CD4-positive, alpha-beta T cell treated with Interleukin-4 for 1 hour (primary cell): ENCODE measurements around the gene NBEAL2.
A peak's percentile ranks its signal among the peaks of the same experiment; 100 is the strongest.
"Not testable (repeated sequence)": the region's sequence is repeated elsewhere in the genome, so short reads cannot be mapped to it uniquely, and the experiment has no call there.

Experiments
- DNase-seq, 2 donors: peaks; one replicate each; pipeline ENCODE4 v3.0.0-alpha.2; 2020 to 2022

Gene NBEAL2

DNA sequence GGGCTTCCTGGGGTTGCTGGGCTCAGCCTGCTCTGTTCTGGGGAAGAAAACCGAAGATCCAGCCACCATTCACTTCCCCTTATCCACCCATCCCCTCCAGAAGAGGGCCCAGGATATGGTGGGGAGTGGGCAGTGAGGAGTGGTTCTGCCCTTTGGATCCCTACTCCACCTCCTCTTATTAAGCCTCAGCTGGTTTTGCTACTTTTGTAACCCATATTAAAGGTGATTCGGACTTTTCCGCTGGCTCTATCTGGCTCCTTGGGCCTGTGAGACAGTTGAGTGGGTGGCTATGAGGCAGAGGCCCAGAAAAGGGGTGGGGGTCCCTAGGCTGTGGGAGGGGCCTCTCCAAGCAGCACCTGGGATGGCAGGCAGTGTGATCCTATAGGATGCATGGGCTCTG is 33.8 kb downstream of the NBEAL2 start:
- no peak for DNase-seq

DNA sequence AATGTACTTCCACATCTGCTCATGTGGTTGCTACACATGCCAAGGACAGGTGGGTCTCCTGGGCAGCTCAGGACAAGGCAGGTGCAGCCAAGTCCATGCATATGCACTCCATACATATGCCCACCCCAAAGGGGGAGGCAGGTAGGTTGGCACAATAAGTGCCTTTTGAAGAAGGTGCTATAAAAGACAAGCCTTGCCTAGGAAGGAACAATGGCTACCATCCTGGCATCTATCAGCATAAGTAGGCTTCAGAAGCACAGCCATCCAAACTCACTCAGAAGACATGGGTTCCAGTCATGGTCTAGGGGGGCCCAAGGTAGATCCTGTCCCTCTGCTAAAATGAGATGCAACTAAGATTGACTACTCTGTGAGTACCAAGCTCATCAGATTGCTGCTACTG is 34.6 kb downstream of the NBEAL2 start:
- DNase-seq = no peak

GRCh38 chr3:47015151-47015550 is 35.7 kb downstream of the NBEAL2 start:
- no peak for DNase-seq

DNA sequence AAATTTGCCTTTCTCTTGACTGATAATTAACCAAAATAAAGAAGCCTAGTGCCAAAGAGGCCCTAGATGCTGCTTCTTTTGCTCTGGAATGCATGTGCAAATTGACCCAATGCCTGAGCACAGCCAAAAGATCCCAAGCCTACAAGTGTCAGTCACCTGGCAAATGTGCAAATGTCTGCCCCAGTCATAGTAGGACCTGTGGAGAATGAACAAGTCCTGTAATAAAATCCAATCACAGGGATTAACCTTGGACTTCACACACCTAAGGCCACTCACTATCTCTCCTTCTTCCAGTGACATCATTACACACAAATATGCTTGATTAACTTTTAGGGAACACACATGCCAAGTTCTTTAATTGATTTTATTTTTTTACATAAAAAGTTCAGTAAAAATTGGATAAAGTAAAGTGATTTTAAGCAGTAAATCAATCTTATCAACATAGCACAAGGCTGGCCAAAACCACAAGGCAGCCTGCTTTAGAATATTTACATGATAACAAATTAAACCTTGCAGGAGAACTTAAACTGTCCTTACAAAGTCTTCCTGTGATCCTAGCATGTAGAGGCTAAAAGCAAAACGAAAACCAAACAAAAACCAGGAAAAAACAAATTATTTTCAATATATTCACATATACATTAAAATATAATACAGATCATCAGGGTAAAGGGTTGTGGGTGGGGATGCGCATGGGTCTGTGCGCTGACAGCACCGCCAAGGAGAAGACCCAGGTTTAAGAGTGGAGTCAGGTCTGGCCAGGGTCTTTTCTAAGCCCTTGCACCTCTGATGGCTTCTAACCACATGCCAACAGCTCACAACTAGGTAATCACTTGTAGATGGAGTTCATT is 36.8 kb downstream of the NBEAL2 start:
- no peak for DNase-seq

GRCh38 chr3:47016934-47017435 is 37.5 kb downstream of the NBEAL2 start:
- DNase-seq = peak in 1 of 2 donors; percentile 34

GRCh38 chr3:47017504-47018268 is 38.2 kb downstream of the NBEAL2 start:
- no peak for DNase-seq

DNA sequence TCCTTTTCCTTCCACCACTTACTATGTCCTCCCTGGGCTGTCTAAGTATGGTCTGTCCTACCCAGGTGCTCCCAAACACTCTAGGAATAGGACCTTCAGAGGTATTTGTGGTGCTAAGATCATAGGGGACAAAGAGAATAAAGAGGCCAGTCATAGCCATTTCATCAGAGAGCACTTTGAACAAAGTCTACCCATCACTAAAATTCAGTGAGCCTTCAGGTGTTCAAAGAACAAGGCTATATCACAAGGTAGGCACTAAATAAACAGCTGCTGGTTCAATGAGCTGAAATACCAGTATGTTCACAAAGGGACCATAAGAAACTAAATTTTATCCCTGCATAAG is 38.8 kb downstream of the NBEAL2 start:
- no peak for DNase-seq

GRCh38 chr3:47019201-47019600 is 39.7 kb downstream of the NBEAL2 start:
- no peak for DNase-seq

DNA sequence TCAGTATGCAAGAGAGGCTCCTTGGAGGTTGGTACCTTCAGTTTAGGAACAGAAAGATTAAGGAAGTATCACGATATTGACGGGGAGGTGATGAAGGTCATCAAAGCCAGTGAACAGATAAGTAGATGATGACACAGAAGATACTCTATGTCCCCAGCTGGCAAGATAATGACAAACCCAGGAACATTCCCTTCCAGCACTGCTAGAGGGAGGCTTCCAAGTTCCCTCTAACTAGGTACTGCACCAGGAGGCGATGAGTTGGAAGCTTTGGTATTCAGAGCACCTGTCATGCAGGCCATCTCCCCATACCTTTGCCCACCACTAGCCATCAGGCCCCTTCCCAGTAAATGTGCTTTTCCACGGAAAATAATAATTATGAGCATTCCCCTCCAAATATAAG is 40.8 kb downstream of the NBEAL2 start:
- DNase-seq = no peak

- no peak for DNase-seq
Observed at GRCh38 chr3:47022641-47023071, 43.2 kb downstream of the NBEAL2 start.

- no peak for DNase-seq
Observed at GRCh38 chr3:47024932-47025331, 45.5 kb downstream of the NBEAL2 start.

GRCh38 chr3:47026432-47026831 is 47.0 kb downstream of the NBEAL2 start:
- not testable (repeated sequence) for DNase-seq

DNA sequence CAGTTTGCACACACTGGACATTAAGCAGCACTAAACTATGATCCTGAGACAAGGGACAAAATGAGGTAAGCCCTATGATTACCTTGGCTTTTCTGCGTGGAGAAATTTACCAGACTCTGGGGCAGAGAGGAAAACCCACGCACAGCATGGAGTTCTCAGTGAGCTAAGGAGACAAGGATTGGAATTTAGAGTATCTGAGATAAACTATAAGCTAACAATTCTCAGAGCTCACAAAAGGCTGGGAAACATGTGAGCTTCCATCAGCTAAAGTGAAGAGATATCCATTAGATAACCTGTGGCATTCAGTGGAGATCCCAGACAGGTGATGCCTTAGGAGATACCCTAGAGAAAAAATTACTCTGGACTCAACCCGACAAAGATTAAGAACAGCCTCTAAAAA is 48.7 kb downstream of the NBEAL2 start:
- no peak for DNase-seq

- no peak for DNase-seq
Observed at GRCh38 chr3:47028667-47029066, 49.2 kb downstream of the NBEAL2 start.

DNA sequence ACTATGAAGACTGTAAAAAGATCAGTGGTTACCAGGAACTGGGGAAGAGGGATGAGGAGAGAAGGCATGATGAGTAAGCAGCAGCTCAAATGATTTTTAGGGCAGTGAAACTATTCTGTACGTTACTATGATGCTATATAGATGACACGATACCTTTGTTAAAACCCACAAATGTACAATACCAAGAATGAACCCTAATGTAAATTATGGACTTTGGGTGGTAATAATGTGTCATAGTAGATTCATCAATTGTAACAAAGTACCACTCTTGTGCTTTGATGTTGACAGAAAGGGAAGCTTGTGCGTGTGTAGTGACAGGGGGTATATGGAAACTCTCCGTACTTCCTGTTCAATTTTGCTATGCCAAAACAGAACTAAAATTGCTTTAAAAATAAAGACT is 51.6 kb downstream of the NBEAL2 start:
- not testable (repeated sequence) for DNase-seq

GRCh38 chr3:47034868-47035489 is 55.5 kb downstream of the NBEAL2 start:
- no peak for DNase-seq

- no peak for DNase-seq
Observed at GRCh38 chr3:47035645-47036044, 56.2 kb downstream of the NBEAL2 start.

DNA sequence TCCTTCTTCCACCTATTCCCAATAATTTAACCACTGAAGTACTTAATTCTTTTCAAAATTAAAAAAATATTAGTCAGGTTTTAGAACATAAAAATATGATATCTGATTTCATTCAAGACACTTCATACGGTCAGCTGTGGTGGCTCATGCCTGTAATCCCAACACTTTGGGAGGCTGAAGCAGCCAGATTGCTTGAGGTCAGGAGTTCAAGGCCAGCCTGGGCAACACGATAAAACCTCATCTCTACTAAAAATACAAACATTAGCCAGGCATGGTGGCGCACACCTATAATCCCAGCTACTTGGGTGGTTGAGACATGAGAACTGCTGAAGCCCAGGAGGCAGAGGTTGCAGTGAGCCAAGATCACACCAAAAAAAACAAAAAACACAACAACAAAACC is 56.7 kb downstream of the NBEAL2 start:
- DNase-seq = no peak

- not testable (repeated sequence) for DNase-seq
Observed at GRCh38 chr3:47037302-47037701, 57.8 kb downstream of the NBEAL2 start.

GRCh38 chr3:47041114-47041513 is 61.6 kb downstream of the NBEAL2 start:
- no peak for DNase-seq

GRCh38 chr3:47042231-47042791 is 62.8 kb downstream of the NBEAL2 start:
- no peak for DNase-seq

DNA sequence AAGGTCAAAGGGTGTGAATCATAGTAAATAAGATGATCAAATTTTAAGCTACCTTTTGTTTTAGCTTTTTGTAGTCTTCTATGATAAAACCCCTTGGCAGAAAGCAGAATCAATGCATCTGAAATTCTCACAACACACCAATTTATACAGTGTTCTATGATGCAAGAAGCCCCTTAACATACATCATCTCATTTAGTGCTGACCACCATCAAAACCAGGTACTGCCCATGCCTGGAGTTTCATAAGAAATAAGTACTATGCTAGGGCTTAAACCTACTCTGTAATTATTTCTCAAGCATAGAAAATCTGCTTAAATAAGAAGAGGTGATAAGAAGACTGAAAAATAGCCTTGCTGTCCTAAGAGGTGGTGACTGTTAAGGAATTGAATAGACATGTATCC is 67.6 kb downstream of the NBEAL2 start:
- DNase-seq = no peak

GRCh38 chr3:47047673-47048072 is 68.2 kb downstream of the NBEAL2 start:
- DNase-seq = no peak
